ENCODE measurements around the gene GPATCH4.

DNA sequence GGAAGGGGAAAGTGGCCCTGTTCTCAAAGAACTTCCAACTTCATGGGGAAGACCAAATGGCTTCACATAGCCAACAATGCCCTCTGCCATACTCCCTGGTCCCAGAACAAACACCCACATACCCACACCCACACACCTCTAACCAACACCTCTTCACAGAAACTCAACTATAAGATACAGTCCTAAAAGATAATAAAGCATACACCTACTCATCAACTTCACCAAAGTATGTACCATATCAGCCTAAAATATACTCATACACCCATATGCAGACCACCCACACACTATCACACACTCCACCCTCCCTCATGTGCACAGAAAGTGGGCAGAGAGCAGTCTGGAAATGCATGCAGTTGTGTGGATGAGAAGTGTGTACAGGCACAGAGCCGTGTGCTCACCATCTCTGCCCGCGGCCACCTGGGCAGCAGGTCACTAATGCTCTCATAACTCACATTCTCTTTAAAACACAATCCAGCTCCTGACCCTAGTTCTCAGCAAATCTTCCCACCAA, 56.6 kb downstream of the GPATCH4 start:
- TF ChIP-seq, protein P1, sequence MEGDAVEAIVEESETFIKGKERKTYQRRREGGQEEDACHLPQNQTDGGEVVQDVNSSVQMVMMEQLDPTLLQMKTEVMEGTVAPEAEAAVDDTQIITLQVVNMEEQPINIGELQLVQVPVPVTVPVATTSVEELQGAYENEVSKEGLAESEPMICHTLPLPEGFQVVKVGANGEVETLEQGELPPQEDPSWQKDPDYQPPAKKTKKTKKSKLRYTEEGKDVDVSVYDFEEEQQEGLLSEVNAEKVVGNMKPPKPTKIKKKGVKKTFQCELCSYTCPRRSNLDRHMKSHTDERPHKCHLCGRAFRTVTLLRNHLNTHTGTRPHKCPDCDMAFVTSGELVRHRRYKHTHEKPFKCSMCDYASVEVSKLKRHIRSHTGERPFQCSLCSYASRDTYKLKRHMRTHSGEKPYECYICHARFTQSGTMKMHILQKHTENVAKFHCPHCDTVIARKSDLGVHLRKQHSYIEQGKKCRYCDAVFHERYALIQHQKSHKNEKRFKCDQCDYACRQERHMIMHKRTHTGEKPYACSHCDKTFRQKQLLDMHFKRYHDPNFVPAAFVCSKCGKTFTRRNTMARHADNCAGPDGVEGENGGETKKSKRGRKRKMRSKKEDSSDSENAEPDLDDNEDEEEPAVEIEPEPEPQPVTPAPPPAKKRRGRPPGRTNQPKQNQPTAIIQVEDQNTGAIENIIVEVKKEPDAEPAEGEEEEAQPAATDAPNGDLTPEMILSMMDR (IDR thresholded peaks at IDR 0.05), result no peak
- TF ChIP-seq EZH2 (IDR thresholded peaks at IDR 0.05; ENCODE audit: borderline replicate concordance, insufficient read depth, low read depth, low read length, poor library complexity, severe bottlenecking), result no peak
